Retinal pigment epithelial cell (primary cell): ENCODE results near the gene CISD1.

Source experiments
- DNase-seq: peaks from one replicate; pipeline ENCODE4 v3.0.0-alpha.2; 2010; ENCODE audit warnings: low read depth
- H3K4me3 ChIP-seq: 2 replicates; pipeline ENCODE4 v1.5.1; 2011; ENCODE audit warnings: mild to moderate bottlenecking, low read length, control low read depth, moderate library complexity
- CTCF ChIP-seq: conservative IDR thresholded peaks from 2 replicates; pipeline ENCODE4 v1.5.1; 2011; ENCODE audit warnings: low read depth, low read length, control low read depth, inconsistent platforms

CISD1 gene

GRCh38 chr10:58278274-58278961, 9.5 kb downstream of the CISD1 start:
- TF ChIP-seq CTCF: no peak
- no peak overlapping the region for H3K4me3 ChIP-seq
- no peak for DNase-seq

- no peak for TF ChIP-seq CTCF
- no peak overlapping the region for H3K4me3 ChIP-seq
- DNase-seq: no peak
Observed at GRCh38 chr10:58278962-58279307, 10.0 kb downstream of the CISD1 start.

- no peak for DNase-seq
- H3K4me3 ChIP-seq: no peak overlapping the region
- TF ChIP-seq CTCF: no peak
Observed at GRCh38 chr10:58280477-58280876, 11.5 kb downstream of the CISD1 start.

- no peak for DNase-seq
- no peak for TF ChIP-seq CTCF
Observed at GRCh38 chr10:58281092-58281752, 12.3 kb downstream of the CISD1 start.

GRCh38 chr10:58282615-58283014, 13.7 kb downstream of the CISD1 start:
- H3K4me3 ChIP-seq: no peak overlapping the region

More at GRCh38 chr10:58281092-58281752, 12.3 kb downstream of the CISD1 start:
- H3K4me3 ChIP-seq: no peak overlapping the region

GRCh38 chr10:58291538-58292174, 22.7 kb downstream of the CISD1 start:
- no peak for DNase-seq
- peak; percentile 77 for TF ChIP-seq CTCF
- H3K4me3 ChIP-seq: no peak overlapping the region

More at GRCh38 chr10:58282615-58283014, 13.7 kb downstream of the CISD1 start:
- no peak for TF ChIP-seq CTCF
- DNase-seq: no peak
